ENCODE results near the gene HORMAD2. TPM values are rescaled to one million over a fixed set of nuclear protein-coding genes. Genes with fewer than 3 reads are reported as not detected.

The HORMAD2 gene
- total and polyA plus RNA-seq, 7 experiments from 2014 or later = 0.34 TPM; not detected in 6

- Histone ChIP-seq H3K36me3 (ENCODE audit: control insufficient read depth in 2 of 3, insufficient read depth in 3 of 3, low read length in 3 of 3) (no peaks in the 10 kb centered on the region), H3K27me3 (ENCODE audit: control insufficient read depth in 2 of 2, insufficient read depth in 2 of 2, low read length in 2 of 2) (no peaks in the 10 kb centered on the region), H3K27ac (ENCODE audit: low read depth, low read length) (no peak overlapping the region), H3K4me1 (ENCODE audit: control insufficient read depth in 2 of 2, insufficient read depth in 2 of 2, low read length in 2 of 2) (no peaks in the 10 kb centered on the region), H3K9me3 (ENCODE audit: control insufficient read depth in 2 of 3, low read length in 3 of 3) (no peaks in the 10 kb centered on the region), H3K4me3 (ENCODE audit: low read length) (no peak overlapping the region)
- ChIA-PET CTCF (interaction anchor here (1.3 kb wide), 1 partner anchor 19 kb away, joined by 4 read pairs; no protein-coding TSS in a partner anchor), POLR2A (no interaction called here)
- ATAC-seq (no peak), DNase-seq (no peak)
- Mint-ChIP-seq H3K4me1 (peaks cover 0 to 47% (median 6%) of the 10 kb centered on the region in 7 donors), H3K27ac (peak overlapping the region in 3 of 9 donors; percentile 4 to 89 (median 70)), H3K36me3 (peaks cover 0 to 21% (median 3%) of the 10 kb centered on the region in 5 donors), H3K9me3 (peaks cover 0 to 2% (median 0%) of the 10 kb centered on the region in 11 donors), H3K4me3 (peak overlapping the region in 1 of 10 donors; percentile 68), H3K27me3 (peaks cover 0 to 7% (median 0%) of the 10 kb centered on the region in 5 donors)
- intact Hi-C loops (cut with micrococcal nuclease) = no loop called here
Measured at GRCh38 chr22:30159561-30160353, 79.5 kb downstream of the HORMAD2 start.

GRCh38 chr22:30161051-30161469, 80.8 kb downstream of the HORMAD2 start:
- peaks cover 0 to 45% (median 6%) of the 10 kb centered on the region in 7 donors for H3K4me1 Mint-ChIP-seq
- ChIA-PET POLR2A (no interaction called here), CTCF (no interaction called here)
- H3K9me3 ChIP-seq (ENCODE audit: control insufficient read depth in 2 of 3, low read length in 3 of 3) = no peaks in the 10 kb centered on the region
- ATAC-seq (no peak), DNase-seq (no peak)
- peak overlapping the region in 1 of 9 donors; percentile 88 for H3K27ac Mint-ChIP-seq
- no peaks in the 10 kb centered on the region for H3K4me1 ChIP-seq (ENCODE audit: control insufficient read depth in 2 of 2, insufficient read depth in 2 of 2, low read length in 2 of 2)
- intact Hi-C loops (cut with micrococcal nuclease) = no loop called here
- H3K4me3 Mint-ChIP-seq = peak overlapping the region in 1 of 10 donors; percentile 61
- peaks cover 0 to 5% (median 0%) of the 10 kb centered on the region in 5 donors for H3K27me3 Mint-ChIP-seq
- H3K4me3 ChIP-seq (ENCODE audit: low read length) = no peak overlapping the region
- no peak overlapping the region for H3K27ac ChIP-seq (ENCODE audit: low read depth, low read length)
- no peaks in the 10 kb centered on the region for H3K27me3 ChIP-seq (ENCODE audit: control insufficient read depth in 2 of 2, insufficient read depth in 2 of 2, low read length in 2 of 2)
- no peaks in the 10 kb centered on the region for H3K36me3 ChIP-seq (ENCODE audit: control insufficient read depth in 2 of 3, insufficient read depth in 3 of 3, low read length in 3 of 3)
- peaks cover 0 to 2% (median 0%) of the 10 kb centered on the region in 11 donors for H3K9me3 Mint-ChIP-seq
- peaks cover 0 to 19% (median 0%) of the 10 kb centered on the region in 5 donors for H3K36me3 Mint-ChIP-seq

GRCh38 chr22:30167296-30167695, 87.0 kb downstream of the HORMAD2 start:
- no peaks in the 10 kb centered on the region for H3K27me3 ChIP-seq (ENCODE audit: control insufficient read depth in 2 of 2, insufficient read depth in 2 of 2, low read length in 2 of 2)
- H3K9me3 ChIP-seq (ENCODE audit: control insufficient read depth in 2 of 3, low read length in 3 of 3) = no peaks in the 10 kb centered on the region
- Mint-ChIP-seq H3K9me3 (peaks cover 0 to 2% (median 0%) of the 10 kb centered on the region in 11 donors), H3K4me3 (no peak overlapping the region), H3K4me1 (peaks cover 0 to 21% (median 0%) of the 10 kb centered on the region in 7 donors), H3K27ac (no peak overlapping the region), H3K36me3 (peaks cover 0 to 10% (median 0%) of the 10 kb centered on the region in 5 donors), H3K27me3 (no peaks in the 10 kb centered on the region)
- ATAC-seq = no peak
- no peak overlapping the region for H3K27ac ChIP-seq (ENCODE audit: low read depth, low read length)
- H3K36me3 ChIP-seq (ENCODE audit: control insufficient read depth in 2 of 3, insufficient read depth in 3 of 3, low read length in 3 of 3) = no peaks in the 10 kb centered on the region
- DNase-seq = no peak
- no peak overlapping the region for H3K4me3 ChIP-seq (ENCODE audit: low read length)
- peaks cover 0 to 28% of the 10 kb centered on the region in 2 donors for H3K4me1 ChIP-seq (ENCODE audit: control insufficient read depth in 2 of 2, insufficient read depth in 2 of 2, low read length in 2 of 2)
- ChIA-PET CTCF (no interaction called here), POLR2A (no interaction called here)
- intact Hi-C loops (cut with micrococcal nuclease) = no loop called here

GRCh38 chr22:30167734-30168133, 87.5 kb downstream of the HORMAD2 start:
- Mint-ChIP-seq H3K36me3 (peaks cover 0 to 11% (median 0%) of the 10 kb centered on the region in 5 donors), H3K27ac (no peak overlapping the region), H3K4me1 (peaks cover 0 to 21% (median 0%) of the 10 kb centered on the region in 7 donors), H3K4me3 (no peak overlapping the region), H3K9me3 (peaks cover 0 to 2% (median 0%) of the 10 kb centered on the region in 11 donors), H3K27me3 (no peaks in the 10 kb centered on the region)
- no peak for DNase-seq
- intact Hi-C loops (cut with micrococcal nuclease) = loop anchor here in 1 of 2 donors (2.0 kb wide), 1 partner anchor 17 kb away; no protein-coding TSS in a partner anchor
- Histone ChIP-seq H3K9me3 (ENCODE audit: control insufficient read depth in 2 of 3, low read length in 3 of 3) (no peaks in the 10 kb centered on the region), H3K4me1 (ENCODE audit: control insufficient read depth in 2 of 2, insufficient read depth in 2 of 2, low read length in 2 of 2) (peaks cover 0 to 28% of the 10 kb centered on the region in 2 donors), H3K36me3 (ENCODE audit: control insufficient read depth in 2 of 3, insufficient read depth in 3 of 3, low read length in 3 of 3) (no peaks in the 10 kb centered on the region), H3K27me3 (ENCODE audit: control insufficient read depth in 2 of 2, insufficient read depth in 2 of 2, low read length in 2 of 2) (no peaks in the 10 kb centered on the region), H3K27ac (ENCODE audit: low read depth, low read length) (no peak overlapping the region), H3K4me3 (ENCODE audit: low read length) (no peak overlapping the region)
- ChIA-PET POLR2A (no interaction called here), CTCF (no interaction called here)
- ATAC-seq = no peak

- H3K36me3 Mint-ChIP-seq = peaks cover 0 to 21% (median 0%) of the 10 kb centered on the region in 5 donors
- peak in 7 of 9 donors; percentile 28 to 72 (median 56) for DNase-seq
- intact Hi-C loops (cut with micrococcal nuclease) = loop anchor here in 1 of 2 donors (2.0 kb wide), 1 partner anchor 16 kb away; no protein-coding TSS in a partner anchor
- Histone ChIP-seq H3K4me3 (ENCODE audit: low read length) (no peak overlapping the region), H3K27ac (ENCODE audit: low read depth, low read length) (no peak overlapping the region), H3K9me3 (ENCODE audit: control insufficient read depth in 2 of 3, low read length in 3 of 3) (no peaks in the 10 kb centered on the region), H3K36me3 (ENCODE audit: control insufficient read depth in 2 of 3, insufficient read depth in 3 of 3, low read length in 3 of 3) (no peaks in the 10 kb centered on the region), H3K27me3 (ENCODE audit: control insufficient read depth in 2 of 2, insufficient read depth in 2 of 2, low read length in 2 of 2) (no peaks in the 10 kb centered on the region), H3K4me1 (ENCODE audit: control insufficient read depth in 2 of 2, insufficient read depth in 2 of 2, low read length in 2 of 2) (peaks cover 0 to 28% of the 10 kb centered on the region in 2 donors)
- peaks cover 0 to 3% (median 0%) of the 10 kb centered on the region in 11 donors for H3K9me3 Mint-ChIP-seq
- no peak overlapping the region for H3K4me3 Mint-ChIP-seq
- ATAC-seq = peak; percentile 65
- ChIA-PET CTCF (no interaction called here), POLR2A (no interaction called here)
- peaks cover 0 to 23% (median 0%) of the 10 kb centered on the region in 7 donors for H3K4me1 Mint-ChIP-seq
- no peak overlapping the region for H3K27ac Mint-ChIP-seq
- H3K27me3 Mint-ChIP-seq = no peaks in the 10 kb centered on the region
Measured at GRCh38 chr22:30169002-30169401, 88.7 kb downstream of the HORMAD2 start.

- ATAC-seq (no peak), DNase-seq (peak in 2 of 9 donors; percentile 2 to 10)
- Mint-ChIP-seq H3K27ac (no peak overlapping the region), H3K27me3 (no peaks in the 10 kb centered on the region), H3K4me1 (peaks cover 0 to 26% (median 0%) of the 10 kb centered on the region in 7 donors), H3K36me3 (peaks cover 0 to 15% (median 0%) of the 10 kb centered on the region in 5 donors), H3K9me3 (peaks cover 0 to 3% (median 0%) of the 10 kb centered on the region in 11 donors), H3K4me3 (no peak overlapping the region)
- H3K9me3 ChIP-seq (ENCODE audit: control insufficient read depth in 2 of 3, low read length in 3 of 3) = no peaks in the 10 kb centered on the region
- ChIA-PET CTCF (no interaction called here), POLR2A (no interaction called here)
- intact Hi-C loops (cut with micrococcal nuclease) = loop anchor here in 1 of 2 donors (10.0 kb wide), 1 partner anchor 55 kb away; no protein-coding TSS in a partner anchor
- H3K4me1 ChIP-seq (ENCODE audit: control insufficient read depth in 2 of 2, insufficient read depth in 2 of 2, low read length in 2 of 2) = peaks cover 0 to 28% of the 10 kb centered on the region in 2 donors
- H3K36me3 ChIP-seq (ENCODE audit: control insufficient read depth in 2 of 3, insufficient read depth in 3 of 3, low read length in 3 of 3) = no peaks in the 10 kb centered on the region
- H3K4me3 ChIP-seq (ENCODE audit: low read length) = no peak overlapping the region
- no peak overlapping the region for H3K27ac ChIP-seq (ENCODE audit: low read depth, low read length)
- H3K27me3 ChIP-seq (ENCODE audit: control insufficient read depth in 2 of 2, insufficient read depth in 2 of 2, low read length in 2 of 2) = no peaks in the 10 kb centered on the region
Measured at GRCh38 chr22:30170129-30170528, 89.9 kb downstream of the HORMAD2 start.
